K562 (cell line): Measurements from ENCODE around the gene UNC119. TPM values are rescaled to one million over a fixed set of nuclear protein-coding genes. Genes with fewer than 3 reads are reported as not detected.

Experiments used
- CCAR2 ChIP-seq: fragments of 200-400 bp; formaldehyde crosslinking; IDR thresholded peaks from 2 replicates; pipeline ENCODE4 v1.6.1; 2017; ENCODE audit warnings: mild to moderate bottlenecking, low read depth, low read length
- GTF2F1 ChIP-seq: IDR thresholded peaks from 2 replicates; pipeline ENCODE4 v1.6.1; 2011; ENCODE audit warnings: low read depth, low read length, improper control_type of control experiment
- L3MBTL2 ChIP-seq: fragments of 450-650 bp; IDR thresholded peaks from 2 replicates; pipeline ENCODE4 v1.6.1; 2016; ENCODE audit warnings: mild to moderate bottlenecking, moderate library complexity
- NCOA4 ChIP-seq: fragments of 450-650 bp; IDR thresholded peaks from 2 replicates; pipeline ENCODE4 v1.6.1; 2018; ENCODE audit warnings: mild to moderate bottlenecking; ENCODE audit not compliant: partially characterized antibody
- ZKSCAN3 ChIP-seq: fragments of 250-450 bp; sonication (Bioruptor Pico); IDR thresholded peaks from 2 replicates; pipeline ENCODE4 v1.4.0; 2020
- ZNF436 ChIP-seq: fragments of 250-450, 450-650 bp; sonication (Bioruptor Pico); formaldehyde crosslinking; IDR thresholded peaks from 2 replicates; pipeline ENCODE4 v1.7.0; 2020; ENCODE audit warnings: mild to moderate bottlenecking
- ZNF696 ChIP-seq: fragments of 250-450 bp; sonication (Bioruptor Pico); conservative IDR thresholded peaks from 2 replicates; pipeline ENCODE4 v1.4.0; 2020; ENCODE audit warnings: mild to moderate bottlenecking, moderate library complexity
- polyA plus RNA-seq, 8 experiments: library from polyadenylated mRNA; depleted of rRNA in 4 of 8; stranded (reverse) in 5 of 8; unstranded in 3 of 8; fragments of >200 nt; fragmentation: Nextera tagmentation in 2 of 8; fragmentation: Illumina TruSeq in 1 of 8; extraction: Ambion mirVana in 2 of 8; extraction: Trizol in 1 of 8; gene quantifications; 2 replicates each; pipeline versions ENCODE4 v1.2.1 to v1.2.3, GENCODE V29; 2011 to 2014; ENCODE audit warnings: inconsistent platforms in 1 of 8, missing spikeins in 1 of 8
- total RNA-seq, 7 experiments: library from RNA; depleted of rRNA in 6 of 7; stranded (reverse); fragments of >200 nt in 6 of 7; fragmentation: Illumina TruSeq in 2 of 7; extraction: Trizol in 2 of 7; gene quantifications; 2 replicates each; pipeline versions ENCODE4 v1.2.1 to v1.2.3, GENCODE V29; 2011 to 2021; ENCODE audit warnings: low replicate concordance in 1 of 7
- TF ChIP-seq, protein P1 (sequence below), 2 experiments: IDR thresholded peaks; 2 replicates each; pipeline ENCODE4 v1.6.1; 2011; ENCODE audit warnings: borderline replicate concordance in 1 of 2, control low read depth in 1 of 2, low read depth in 1 of 2, low read length in 1 of 2, mild to moderate bottlenecking in 1 of 2, mixed read lengths in 1 of 2, moderate library complexity in 1 of 2; ENCODE audit not compliant: insufficient read depth in 1 of 2, insufficient read length in 1 of 2, poor library complexity in 1 of 2, severe bottlenecking in 1 of 2; ENCODE audit errors: extremely low read depth in 1 of 2
- TF ChIP-seq, protein P2 (sequence below): IDR thresholded peaks from 2 replicates; pipeline ENCODE4 v1.6.1; 2016; ENCODE audit warnings: missing genetic modification characterization, missing compliant biosample characterization

Gene UNC119
- total and polyA plus RNA-seq, 9 of the 15 experiments (the other 6 are each of a cell fraction or from before 2014, with no cell fraction given), result 0.37 to 47.7 (median 16.3) TPM

DNA sequence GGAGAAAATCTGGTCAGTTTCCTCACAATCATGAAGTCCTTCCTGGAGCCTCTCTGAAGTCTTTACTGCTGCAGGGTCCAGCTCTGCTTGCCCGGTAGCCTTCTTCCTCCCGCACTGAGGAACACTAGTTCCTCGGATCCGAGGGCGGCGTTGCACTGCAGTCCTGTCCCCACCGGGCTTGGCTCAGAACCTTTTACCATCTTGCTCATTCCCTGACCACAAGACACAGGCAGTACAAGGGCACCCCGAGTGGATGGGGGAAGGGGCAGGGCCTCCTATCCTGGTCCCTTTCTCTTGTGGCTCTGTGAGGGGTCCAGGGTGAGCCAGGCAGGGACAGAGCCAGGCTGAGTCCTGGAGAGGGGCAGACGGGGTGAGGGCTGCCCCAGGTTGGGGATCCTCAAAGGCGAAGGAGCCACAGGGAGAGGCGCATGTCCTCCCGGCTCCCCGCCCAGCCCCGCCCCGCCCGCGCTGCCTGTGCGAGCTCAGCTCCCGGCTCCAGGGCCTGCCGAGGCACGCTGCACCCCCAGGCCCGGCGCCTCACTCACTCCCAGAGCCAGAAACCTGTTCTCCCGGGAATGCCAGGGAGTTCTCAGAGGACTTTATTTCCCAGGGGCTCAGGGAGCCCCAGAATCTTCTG, 44.7 kb downstream of the UNC119 start (continued):
- TF ChIP-seq, protein P1, sequence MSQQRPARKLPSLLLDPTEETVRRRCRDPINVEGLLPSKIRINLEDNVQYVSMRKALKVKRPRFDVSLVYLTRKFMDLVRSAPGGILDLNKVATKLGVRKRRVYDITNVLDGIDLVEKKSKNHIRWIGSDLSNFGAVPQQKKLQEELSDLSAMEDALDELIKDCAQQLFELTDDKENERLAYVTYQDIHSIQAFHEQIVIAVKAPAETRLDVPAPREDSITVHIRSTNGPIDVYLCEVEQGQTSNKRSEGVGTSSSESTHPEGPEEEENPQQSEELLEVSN (IDR thresholded peaks at IDR 0.05; ENCODE audit: borderline replicate concordance in 1 of 2, extremely low read depth in 1 of 2, insufficient read depth in 1 of 2, insufficient read length in 1 of 2, low read depth in 1 of 2, low read length in 1 of 2, poor library complexity in 1 of 2, severe bottlenecking in 1 of 2), result no peak
- TF ChIP-seq, protein P2, sequence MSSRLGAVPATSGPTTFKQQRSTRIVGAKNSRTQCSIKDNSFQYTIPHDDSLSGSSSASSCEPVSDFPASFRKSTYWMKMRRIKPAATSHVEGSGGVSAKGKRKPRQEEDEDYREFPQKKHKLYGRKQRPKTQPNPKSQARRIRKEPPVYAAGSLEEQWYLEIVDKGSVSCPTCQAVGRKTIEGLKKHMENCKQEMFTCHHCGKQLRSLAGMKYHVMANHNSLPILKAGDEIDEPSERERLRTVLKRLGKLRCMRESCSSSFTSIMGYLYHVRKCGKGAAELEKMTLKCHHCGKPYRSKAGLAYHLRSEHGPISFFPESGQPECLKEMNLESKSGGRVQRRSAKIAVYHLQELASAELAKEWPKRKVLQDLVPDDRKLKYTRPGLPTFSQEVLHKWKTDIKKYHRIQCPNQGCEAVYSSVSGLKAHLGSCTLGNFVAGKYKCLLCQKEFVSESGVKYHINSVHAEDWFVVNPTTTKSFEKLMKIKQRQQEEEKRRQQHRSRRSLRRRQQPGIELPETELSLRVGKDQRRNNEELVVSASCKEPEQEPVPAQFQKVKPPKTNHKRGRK (tag), result no peak
- TF ChIP-seq GTF2F1 (no peak), ZKSCAN3 (CRISPR knock-in tag) (no peak), CCAR2 (no peak), ZNF436 (CRISPR knock-in tag) (no peak), NCOA4 (no peak), L3MBTL2 (no peak), ZNF696 (CRISPR knock-in tag) (no peak)
